ENCODE data around the gene NCKAP5.

Gene NCKAP5

GRCh38 chr2:133407341-133407740, 160.9 kb downstream of the NCKAP5 start:
- no peak overlapping the region for H3K4me3 ChIP-seq (ENCODE audit: low read depth, low read length)
- in situ Hi-C loops (cut with HindIII; ENCODE audit: low sequenced_read_pairs) = no loop called here
- TF ChIP-seq CTCF (IDR thresholded peaks at IDR 0.05; ENCODE audit: low read depth, low read length, missing control alignments) = no peak
- no peak for DNase-seq (ENCODE audit: low read depth)

- no peak overlapping the region for H3K4me3 ChIP-seq (ENCODE audit: low read depth, low read length)
- TF ChIP-seq CTCF (IDR thresholded peaks at IDR 0.05; ENCODE audit: low read depth, low read length, missing control alignments) = no peak
- in situ Hi-C loops (cut with HindIII; ENCODE audit: low sequenced_read_pairs) = no loop called here
- no peak for DNase-seq (ENCODE audit: low read depth)
Observed at GRCh38 chr2:133405252-133405651, 163.0 kb downstream of the NCKAP5 start.

GRCh38 chr2:133400411-133400810, 167.9 kb downstream of the NCKAP5 start:
- no peak overlapping the region for H3K4me3 ChIP-seq (ENCODE audit: low read depth, low read length)
- in situ Hi-C loops (cut with HindIII; ENCODE audit: low sequenced_read_pairs) = no loop called here
- TF ChIP-seq CTCF (IDR thresholded peaks at IDR 0.05; ENCODE audit: low read depth, low read length, missing control alignments) = no peak
- DNase-seq (ENCODE audit: low read depth) = no peak

- no peak for TF ChIP-seq CTCF (IDR thresholded peaks at IDR 0.05; ENCODE audit: low read depth, low read length, missing control alignments)
- in situ Hi-C loops (cut with HindIII; ENCODE audit: low sequenced_read_pairs) = loop anchor here (5.0 kb wide), 2 partner anchors 38 to 72 kb away; no protein-coding TSS in a partner anchor
- DNase-seq (ENCODE audit: low read depth) = no peak
- H3K4me3 ChIP-seq (ENCODE audit: low read depth, low read length) = no peak overlapping the region
Observed at GRCh38 chr2:133393895-133394294, 174.4 kb downstream of the NCKAP5 start.

- TF ChIP-seq CTCF (IDR thresholded peaks at IDR 0.05; ENCODE audit: low read depth, low read length, missing control alignments) = no peak
- no peak for DNase-seq (ENCODE audit: low read depth)
- in situ Hi-C loops (cut with HindIII; ENCODE audit: low sequenced_read_pairs) = loop anchor here (5.0 kb wide), 2 partner anchors 42 to 68 kb away; no protein-coding TSS in a partner anchor
- no peak overlapping the region for H3K4me3 ChIP-seq (ENCODE audit: low read depth, low read length)
Observed at GRCh38 chr2:133390156-133390555, 178.1 kb downstream of the NCKAP5 start.

- in situ Hi-C loops (cut with HindIII; ENCODE audit: low sequenced_read_pairs) = no loop called here
- H3K4me3 ChIP-seq (ENCODE audit: low read depth, low read length) = no peak overlapping the region
- no peak for TF ChIP-seq CTCF (IDR thresholded peaks at IDR 0.05; ENCODE audit: low read depth, low read length, missing control alignments)
- DNase-seq (ENCODE audit: low read depth) = no peak
Observed at GRCh38 chr2:133389569-133389968, 178.7 kb downstream of the NCKAP5 start.

GRCh38 chr2:133382566-133382965, 185.7 kb downstream of the NCKAP5 start:
- no peak overlapping the region for H3K4me3 ChIP-seq (ENCODE audit: low read depth, low read length)
- in situ Hi-C loops (cut with HindIII; ENCODE audit: low sequenced_read_pairs) = no loop called here
- no peak for TF ChIP-seq CTCF (IDR thresholded peaks at IDR 0.05; ENCODE audit: low read depth, low read length, missing control alignments)
- no peak for DNase-seq (ENCODE audit: low read depth)
